GM19351 (cell line): ENCODE measurements around the gene TMIGD2.
"Not testable (repeated sequence)": the region's sequence is repeated elsewhere in the genome, so short reads cannot be mapped to it uniquely, and the experiment has no call there.

Experiments
- ATAC-seq: cut with Tn5 transposase; IDR thresholded peaks from one replicate; pipeline ENCODE4 v1.9.1; 2021; ENCODE audit warnings: mild to moderate bottlenecking, moderate library complexity; ENCODE audit not compliant: unreplicated experiment

TMIGD2 gene

GRCh38 chr19:4267901-4268815 is 34.0 kb downstream of the TMIGD2 start:
- no peak for ATAC-seq

DNA sequence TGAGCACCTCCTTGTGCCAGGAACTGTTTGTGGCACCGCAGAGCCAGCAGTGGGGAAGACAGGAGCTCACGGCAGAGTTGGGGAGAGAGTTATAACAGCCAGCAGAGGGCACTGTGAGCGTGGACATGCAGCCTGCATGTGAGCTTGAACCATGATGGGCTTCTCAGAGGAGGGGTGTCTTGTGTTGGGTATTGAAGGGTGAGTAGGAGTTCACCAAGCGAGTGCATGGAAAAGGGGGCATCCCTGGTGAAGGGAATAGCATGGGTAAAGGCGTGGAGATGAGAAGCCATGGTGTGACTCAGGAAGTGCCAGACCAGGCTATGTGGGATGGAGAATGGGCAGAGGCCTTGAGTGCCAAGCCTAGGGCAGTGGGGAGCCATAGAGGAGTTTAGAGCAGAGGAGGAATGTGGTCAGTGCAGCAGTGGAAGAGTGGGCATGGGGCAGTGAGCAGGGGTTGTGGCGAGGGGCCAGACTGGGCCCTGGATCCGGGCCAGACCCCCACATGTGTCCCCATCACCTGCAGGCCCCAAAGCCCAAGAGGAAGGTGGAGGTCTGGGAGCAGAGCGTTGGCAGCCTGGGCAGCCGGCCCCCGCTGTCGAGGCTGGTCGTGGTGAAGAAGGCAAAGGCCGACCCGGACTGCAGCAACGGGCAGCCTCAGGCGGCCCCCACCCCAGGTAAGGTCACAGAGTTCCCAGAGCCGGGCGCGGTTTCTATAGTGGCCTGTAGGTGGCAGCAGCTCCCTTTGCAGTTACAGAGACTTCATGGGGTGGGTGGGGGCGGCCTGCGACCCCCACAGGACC is 34.9 kb downstream of the TMIGD2 start:
- no peak for ATAC-seq

DNA sequence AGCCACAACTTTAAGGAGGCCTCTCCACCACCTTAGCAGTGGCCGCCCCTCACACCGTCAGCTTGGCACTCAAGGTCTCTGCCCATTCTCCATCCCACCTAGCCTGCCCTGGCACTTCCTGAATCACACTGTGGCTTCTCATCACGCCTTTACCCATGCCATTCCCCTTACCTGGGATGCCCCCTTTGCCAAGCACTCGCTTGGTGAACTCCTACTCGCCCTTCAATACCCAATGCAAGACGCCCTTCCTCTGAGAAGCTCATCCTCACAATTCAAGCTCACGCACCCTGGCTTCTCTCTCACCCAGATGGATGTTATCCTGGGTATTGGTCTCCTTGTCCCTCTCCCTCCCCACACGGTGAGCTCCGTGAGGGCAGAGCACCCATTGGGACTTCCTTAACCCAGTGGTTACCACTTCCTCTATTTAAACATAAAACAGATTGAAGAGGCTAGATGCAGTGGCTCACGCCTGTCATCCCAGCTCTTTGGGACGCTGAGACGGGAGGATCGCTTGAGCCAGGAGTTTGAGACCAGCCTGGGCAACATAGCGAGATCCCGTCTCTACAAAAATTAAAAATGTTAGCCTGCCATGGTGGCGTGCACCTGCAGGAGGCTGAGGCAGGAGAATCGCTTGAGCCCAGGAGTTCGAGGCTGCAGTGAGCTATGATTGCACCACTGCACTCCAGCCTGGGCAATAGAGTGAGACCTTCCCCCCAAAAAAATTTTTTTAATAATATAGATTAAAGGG is 35.8 kb downstream of the TMIGD2 start:
- no peak for ATAC-seq

GRCh38 chr19:4264812-4265211 is 37.4 kb downstream of the TMIGD2 start:
- ATAC-seq = no peak

DNA sequence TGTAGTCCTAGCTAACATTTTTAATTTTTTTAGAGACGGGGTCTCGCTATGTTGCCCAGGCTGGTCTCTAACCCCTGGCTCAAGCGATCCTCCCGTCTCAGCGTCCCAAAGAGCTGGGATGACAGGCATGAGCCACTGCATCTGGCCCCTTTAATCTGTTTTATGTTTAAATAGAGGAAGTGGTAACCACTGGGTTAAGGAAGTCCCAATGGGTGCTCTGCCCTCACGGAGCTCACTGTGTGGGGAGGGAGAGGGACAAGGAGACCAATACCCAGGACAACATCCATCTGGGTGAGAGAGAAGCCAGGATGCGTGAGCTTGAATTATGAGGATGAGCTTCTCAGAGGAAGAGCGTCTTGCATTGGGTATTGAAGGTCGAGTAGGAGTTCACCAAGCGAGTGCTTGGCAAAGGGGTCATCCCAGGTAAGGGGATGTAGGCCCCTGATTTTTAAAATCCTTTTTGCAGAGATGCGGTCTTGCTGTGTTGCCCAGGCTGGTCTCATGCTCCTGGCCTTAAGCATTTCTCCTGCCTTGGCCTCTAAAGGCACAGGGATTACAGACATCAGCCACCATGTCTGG is 41.5 kb downstream of the TMIGD2 start:
- ATAC-seq = no peak

GRCh38 chr19:4258181-4258580 is 44.0 kb downstream of the TMIGD2 start:
- no peak for ATAC-seq

DNA sequence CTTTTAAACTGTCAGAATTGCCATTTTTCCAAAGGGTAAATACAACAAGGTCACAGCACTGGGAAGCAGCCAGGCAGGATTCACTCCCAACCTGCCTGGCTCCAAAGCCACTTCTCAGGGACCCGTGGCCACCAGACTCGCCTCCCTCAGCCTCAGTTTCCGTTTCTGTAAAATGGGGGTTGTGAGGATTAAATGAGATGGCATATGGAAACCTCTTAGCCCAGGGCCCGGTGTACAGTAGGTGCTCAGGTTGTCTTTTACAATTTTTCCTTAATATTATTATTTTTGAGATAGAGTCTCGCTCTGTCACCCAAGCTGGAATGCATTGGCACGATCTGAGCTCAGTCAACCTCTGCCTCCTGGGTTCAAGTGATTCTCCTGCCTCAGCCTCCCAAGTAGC is 45.2 kb downstream of the TMIGD2 start:
- no peak for ATAC-seq

- ATAC-seq = no peak
Measured at GRCh38 chr19:4256563-4256962, 45.6 kb downstream of the TMIGD2 start.

DNA sequence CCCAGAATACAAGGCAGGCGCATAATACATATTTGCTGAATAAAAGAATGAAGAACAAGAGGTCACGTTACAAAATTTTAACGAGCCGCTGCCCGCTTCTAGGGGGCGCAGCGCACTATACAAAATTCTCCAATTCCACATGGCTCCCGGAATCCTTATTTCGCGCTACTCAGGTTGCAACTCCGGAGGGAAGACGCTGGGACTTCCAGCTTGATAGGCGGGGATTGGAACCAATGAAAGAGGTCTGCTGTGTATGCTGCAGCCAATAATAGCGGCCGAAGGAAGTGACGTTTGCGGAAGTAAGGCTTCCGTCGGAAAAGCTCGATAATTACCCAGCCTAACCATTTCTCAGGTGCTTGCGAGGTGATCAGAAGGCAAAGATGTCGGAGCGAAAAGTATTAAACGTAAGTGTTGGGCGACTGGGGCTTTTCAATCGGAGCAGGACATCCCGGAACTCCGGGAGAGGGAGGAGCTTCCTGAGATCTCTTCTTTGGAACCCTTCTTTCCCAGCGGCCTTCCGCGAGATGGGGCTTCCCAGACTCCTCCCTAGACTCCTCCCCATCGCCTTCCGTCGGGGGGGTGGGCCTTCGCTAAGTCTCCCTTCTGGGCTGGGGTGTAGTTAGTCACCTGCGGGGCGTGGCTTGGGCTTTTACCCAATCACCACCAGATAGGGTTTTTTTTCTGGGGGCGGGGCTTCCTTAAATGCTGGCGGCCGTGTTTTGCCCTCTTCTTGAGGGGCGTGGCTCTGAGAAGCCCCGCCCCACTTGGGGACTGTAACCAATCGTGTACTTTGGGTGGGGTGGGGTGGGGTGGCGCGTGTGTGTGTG is 55.2 kb downstream of the TMIGD2 start, which contains the start of gene YJU2:
Gene YJU2 (plus strand): TSS at position 314 of the 827 bp plus-strand sequence. CDS start 67 bp downstream, at position 381.
- peak; percentile 84 for ATAC-seq

DNA sequence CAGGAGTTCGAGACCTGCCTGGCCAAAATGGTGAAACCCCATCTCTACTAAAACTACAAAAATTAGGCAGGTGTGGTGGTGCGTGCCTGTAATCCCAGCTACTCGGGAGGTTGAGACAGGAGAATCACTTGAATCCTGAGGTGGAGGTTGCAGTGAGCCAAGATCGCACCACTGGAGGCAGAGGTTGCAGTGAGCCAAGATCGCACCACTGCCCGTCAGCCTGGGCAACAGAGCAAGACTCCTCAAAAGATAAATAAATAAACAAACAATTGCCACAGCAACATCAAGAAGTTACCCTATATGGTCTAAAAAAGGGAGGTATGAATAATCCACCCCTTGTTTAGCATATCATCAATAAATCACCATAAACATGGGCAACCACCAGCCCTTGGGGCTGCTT is 56.3 kb downstream of the TMIGD2 start:
- not testable (repeated sequence) for ATAC-seq
